Ovary (tissue), 9 donors: ENCODE measurements around the gene PRIMA1. TPM values are rescaled to one million over a fixed set of nuclear protein-coding genes. Genes with fewer than 3 reads are reported as not detected.
A peak's percentile ranks its signal among the peaks of the same experiment; 100 is the strongest.

Experiments used
- DNase-seq, 5 donors: peaks; one replicate each; pipeline ENCODE4 v3.0.0-alpha.2; 2019 to 2020
- H3K27ac ChIP-seq, 2 donors: fragments of 200-600 bp; one replicate each; pipeline versions ENCODE4 v1.5.1 to v1.8.0; 2019 to 2022
- H3K27me3 ChIP-seq: fragments of 200-600 bp; one replicate; pipeline ENCODE4 v1.8.0; 2022
- H3K36me3 ChIP-seq: fragments of 200-600 bp; sonication (generic); one replicate; pipeline ENCODE4 v1.5.1; 2019
- H3K4me1 ChIP-seq: one replicate; pipeline ENCODE4 v1.8.1; 2013; ENCODE audit warnings: mild to moderate bottlenecking, moderate library complexity; ENCODE audit not compliant: insufficient read depth
- H3K4me3 ChIP-seq: fragments of 200-600 bp; sonication (generic); one replicate; pipeline ENCODE4 v1.5.1; 2017
- H3K9me3 ChIP-seq, 2 donors: fragments of 200-600 bp in 1 of 2; sonication (generic) in 1 of 2; one replicate each; pipeline versions ENCODE4 v1.5.1 to v1.8.1; 2013 to 2019; ENCODE audit warnings: mild to moderate bottlenecking in 1 of 2, moderate library complexity in 1 of 2
- EP300 ChIP-seq: sonication (generic); formaldehyde crosslinking; IDR thresholded peaks from one replicate; pipeline ENCODE4 v1.6.1; 2017; ENCODE audit warnings: antibody characterized with exemption
- POLR2A ChIP-seq: fragments of 450-650 bp; IDR thresholded peaks from one replicate; pipeline ENCODE4 v1.6.1; 2017; ENCODE audit warnings: antibody characterized with exemption, mild to moderate bottlenecking, moderate library complexity
- WGBS, 3 donors: extraction: QIAGEN DNeasy Blood & Tissue Kit in 1 of 3; methylation state at CpG; one replicate each; pipeline versions ENCODE4 v1.1.5 to v1.1.7; 2013 to 2017; 5-methylcytosine and 5-hydroxymethylcytosine counted together
- intact Hi-C, 4 donors: fragments of 100-400 bp; cut with DNase I; formaldehyde crosslinking; loops; one replicate each; pipeline versions ENCODE4 v1.11.0 to v1.15.1; 2022 to 2023
- polyA plus RNA-seq, 2 donors: library from polyadenylated mRNA; stranded (reverse); fragments of 200-250 nt in 1 of 2; fragments of 350-450 nt in 1 of 2; fragmentation: Illumina TruSeq in 1 of 2; extraction: RNeasy Lipid Tissue Mini Kit (QIAGEN cat#74804) in 1 of 2; gene quantifications; one replicate each; pipeline ENCODE4 v1.2.3, GENCODE V29; 2013 to 2014
- total RNA-seq, 7 donors: library from RNA; depleted of rRNA in 2 of 7; stranded (reverse); fragments of >200 nt in 2 of 7; fragmentation: NEBNext Ultra II Directional in 3 of 7; extraction: Animal tissue kit (Norgen Biotek cat#: 25700) in 3 of 7; gene quantifications; one replicate each; pipeline versions ENCODE4 v1.1.0 to v1.2.4, GENCODE V29; 2016 to 2023
- TF ChIP-seq, protein P1 (sequence below), 3 donors: fragments of 450-650 bp in 2 of 3; fragments of 200-600 bp in 1 of 3; IDR thresholded peaks; one replicate each; pipeline versions ENCODE4 v1.5.1 to v1.8.0; 2016 to 2022; ENCODE audit warnings: antibody characterized with exemption in 3 of 3, mild to moderate bottlenecking in 1 of 3
- donor health status: DM: no; HTN: no; CAD: no; lungs with moderate emphysema.
- donor health status: DM: no; HTN: no; CAD: no.
- donor health status: Bipolar disorder and iron deficiency.
- donor health status: DM: yes; HTN: yes; CAD: no.
- donor health status: DM: no; HTN: no; CAD: no.
- donor health status: DM: yes; HTN: yes; CAD: no.

PRIMA1 gene
- total and polyA plus RNA-seq, 9 donors = 2.3 to 11.5 (median 4.2) TPM

DNA sequence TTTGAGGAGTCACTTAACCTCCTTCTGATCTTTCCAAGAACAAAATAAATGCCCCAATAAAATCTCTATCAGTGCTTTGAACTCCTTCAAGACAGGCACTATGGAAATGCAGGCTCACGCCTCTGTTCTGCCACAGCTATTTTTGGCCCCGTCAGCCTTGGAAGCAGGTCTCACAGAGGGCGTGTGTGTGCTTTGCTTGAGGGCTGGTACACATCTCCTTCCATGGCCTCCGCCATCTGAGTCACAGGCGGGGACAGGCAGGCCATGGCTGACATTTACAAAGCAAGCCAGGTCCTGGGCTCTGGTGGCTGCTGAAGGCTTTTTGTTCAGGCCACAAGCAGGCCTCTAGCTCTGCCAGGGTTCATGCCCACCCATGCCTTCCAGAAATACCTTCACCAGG is 16.0 kb downstream of the PRIMA1 start:
- Histone ChIP-seq H3K36me3 (no peaks in the 10 kb centered on the region), H3K27me3 (no peaks in the 10 kb centered on the region), H3K4me3 (no peak overlapping the region), H3K4me1 (no peaks in the 10 kb centered on the region), H3K27ac (no peak overlapping the region), H3K9me3 (no peaks in the 10 kb centered on the region)
- DNase-seq = no peak
- 80 to 91% (median 83%) methylated on average over 4 to 5 of the region's 5 CpGs for WGBS, 3 donors
- intact Hi-C loops = no loop called here
- TF ChIP-seq, protein P1, sequence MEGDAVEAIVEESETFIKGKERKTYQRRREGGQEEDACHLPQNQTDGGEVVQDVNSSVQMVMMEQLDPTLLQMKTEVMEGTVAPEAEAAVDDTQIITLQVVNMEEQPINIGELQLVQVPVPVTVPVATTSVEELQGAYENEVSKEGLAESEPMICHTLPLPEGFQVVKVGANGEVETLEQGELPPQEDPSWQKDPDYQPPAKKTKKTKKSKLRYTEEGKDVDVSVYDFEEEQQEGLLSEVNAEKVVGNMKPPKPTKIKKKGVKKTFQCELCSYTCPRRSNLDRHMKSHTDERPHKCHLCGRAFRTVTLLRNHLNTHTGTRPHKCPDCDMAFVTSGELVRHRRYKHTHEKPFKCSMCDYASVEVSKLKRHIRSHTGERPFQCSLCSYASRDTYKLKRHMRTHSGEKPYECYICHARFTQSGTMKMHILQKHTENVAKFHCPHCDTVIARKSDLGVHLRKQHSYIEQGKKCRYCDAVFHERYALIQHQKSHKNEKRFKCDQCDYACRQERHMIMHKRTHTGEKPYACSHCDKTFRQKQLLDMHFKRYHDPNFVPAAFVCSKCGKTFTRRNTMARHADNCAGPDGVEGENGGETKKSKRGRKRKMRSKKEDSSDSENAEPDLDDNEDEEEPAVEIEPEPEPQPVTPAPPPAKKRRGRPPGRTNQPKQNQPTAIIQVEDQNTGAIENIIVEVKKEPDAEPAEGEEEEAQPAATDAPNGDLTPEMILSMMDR (IDR thresholded peaks at IDR 0.05) = no peak
- TF ChIP-seq EP300 (no peak), POLR2A (no peak)

DNA sequence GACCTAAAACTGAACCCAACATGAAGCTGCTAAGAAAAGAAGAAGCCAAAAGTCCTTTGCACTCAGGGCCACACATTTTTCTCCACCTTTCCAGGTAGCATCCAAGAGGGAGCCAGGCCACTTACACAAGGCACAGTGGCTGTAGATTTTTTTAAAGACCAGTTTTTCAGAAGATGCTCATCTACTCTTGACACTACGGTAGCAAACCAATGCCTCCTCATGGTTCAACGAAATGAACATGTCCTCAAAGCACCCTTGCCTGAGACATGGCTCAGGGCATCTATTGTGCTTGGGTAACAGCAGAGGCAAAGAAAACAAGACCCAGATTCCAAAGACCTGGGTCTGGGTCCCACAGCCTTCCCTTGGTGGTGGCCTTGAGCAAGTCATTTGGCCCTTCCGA is 22.3 kb downstream of the PRIMA1 start:
- Histone ChIP-seq H3K36me3 (no peaks in the 10 kb centered on the region), H3K27ac (no peak overlapping the region), H3K9me3 (no peaks in the 10 kb centered on the region), H3K4me1 (no peaks in the 10 kb centered on the region), H3K27me3 (no peaks in the 10 kb centered on the region), H3K4me3 (no peak overlapping the region)
- TF ChIP-seq, protein P1 (IDR thresholded peaks at IDR 0.05) = no peak
- TF ChIP-seq EP300 = no peak
- no peak for TF ChIP-seq POLR2A
- DNase-seq = no peak
- 50 to 64% (median 51%) methylated on average over 3 of the region's 3 CpGs for WGBS, 3 donors
- intact Hi-C loops = no loop called here

DNA sequence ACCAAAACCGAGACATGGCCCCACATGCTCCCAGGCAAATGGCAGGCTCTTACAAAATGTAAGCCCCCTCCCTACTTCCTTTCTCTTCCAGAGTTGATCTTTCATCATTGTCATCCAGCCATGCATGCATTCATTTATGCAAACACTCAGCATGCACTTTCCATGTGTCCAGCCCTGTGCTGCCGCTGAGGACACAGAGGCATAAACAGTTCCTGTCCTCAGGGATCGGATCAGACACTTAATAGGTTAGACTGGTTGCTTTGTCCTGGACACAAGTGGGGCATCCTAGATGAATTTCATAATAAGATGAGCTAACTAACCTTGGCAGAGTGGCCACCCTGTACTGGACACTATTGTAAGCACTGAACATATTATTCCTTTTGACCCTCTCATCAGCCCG is 23.1 kb downstream of the PRIMA1 start:
- H3K36me3 ChIP-seq = no peaks in the 10 kb centered on the region
- TF ChIP-seq EP300 (no peak), POLR2A (no peak)
- TF ChIP-seq, protein P1 (IDR thresholded peaks at IDR 0.05) = no peak
- no peaks in the 10 kb centered on the region for H3K27me3 ChIP-seq
- no peaks in the 10 kb centered on the region for H3K4me1 ChIP-seq
- no peaks in the 10 kb centered on the region for H3K9me3 ChIP-seq
- no peak for DNase-seq
- H3K4me3 ChIP-seq = no peak overlapping the region
- intact Hi-C loops = no loop called here
- H3K27ac ChIP-seq = no peak overlapping the region
- WGBS, 3 donors = 71 to 78% (median 77%) methylated on average over 4 of the region's 4 CpGs

DNA sequence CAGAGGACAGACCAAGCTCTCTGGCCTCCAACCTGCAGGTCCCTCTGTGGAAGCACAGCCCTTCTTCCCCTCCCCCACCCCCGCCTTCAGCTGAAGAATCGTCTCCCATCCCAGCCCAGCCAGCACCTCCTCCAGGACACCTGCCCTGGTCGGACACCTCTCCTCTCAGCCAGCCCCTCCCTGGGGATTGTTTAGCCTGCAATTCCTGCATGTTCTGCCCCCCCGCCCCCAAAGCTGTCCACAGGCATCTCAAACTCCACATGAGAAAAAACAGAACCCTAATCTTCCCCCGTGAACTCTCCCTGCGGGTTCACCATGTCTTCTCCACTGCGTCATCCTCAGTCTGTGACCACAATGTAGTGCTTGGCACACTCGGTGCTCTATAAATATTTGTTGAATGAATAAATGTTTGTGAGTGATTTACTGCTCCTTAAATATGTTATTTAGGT is 24.1 kb downstream of the PRIMA1 start:
- Histone ChIP-seq H3K4me1 (peaks cover 2% of the 10 kb centered on the region), H3K4me3 (no peak overlapping the region), H3K27me3 (no peaks in the 10 kb centered on the region), H3K36me3 (no peaks in the 10 kb centered on the region), H3K27ac (no peak overlapping the region), H3K9me3 (no peaks in the 10 kb centered on the region)
- WGBS, 3 donors = 13 to 20% (median 13%) methylated on average over 8 of the region's 8 CpGs
- peak in 2 of 5 donors; percentile 20 to 51 for DNase-seq
- no peak for TF ChIP-seq POLR2A
- no peak for TF ChIP-seq EP300
- TF ChIP-seq, protein P1 (IDR thresholded peaks at IDR 0.05) = no peak
- intact Hi-C loops = no loop called here
